A549 (cell line): Measurements from ENCODE around the gene SBNO2. TPM values are rescaled to one million over a fixed set of nuclear protein-coding genes. Genes with fewer than 3 reads are reported as not detected.

ENCODE experiments used
- ATAC-seq, 2 experiments: fragments of 200-7000 bp in 1 of 2; fragments of >200 bp in 1 of 2; cut with Nextera tagmentation in 1 of 2; cut with Tn5 transposase in 1 of 2; 3 replicates each; pipeline versions ENCODE4 v1.8.0 to v1.9.1; 2018 to 2020; ENCODE audit warnings: mild to moderate bottlenecking in 1 of 2, moderate library complexity in 1 of 2
- CTCF ChIA-PET: fragments of 300-600 bp; sonication (Branson Sonifier 250); formaldehyde crosslinking; extraction: SDS; loops from one replicate; lab custom pipeline; 2021; ENCODE audit warnings: antibody characterized with exemption, inconsistent platforms; lab: Yijun Ruan, JAX
- POLR2A ChIA-PET: fragments of 350-600 bp; formaldehyde crosslinking; extraction: SDS; loops from one replicate; lab custom pipeline; 2021; ENCODE audit warnings: antibody characterized with exemption, inconsistent platforms; lab: Yijun Ruan, JAX
- DNase-seq, 2 experiments: peaks; one replicate each; pipeline versions ENCODE4 v3.0.0 to v3.0.0-alpha.2; 2011 to 2016; ENCODE audit warnings: low read depth in 1 of 2, low spot score in 1 of 2
- FAIRE-seq: peaks from 2 replicates; lab custom pipeline; 2011; peaks lifted over from hg19 to GRCh38; lab: Jason Lieb, UNC
- H3K27ac ChIP-seq, 2 experiments: fragments of >200 bp; sonication (Bioruptor Twin); formaldehyde crosslinking; 3 replicates each; pipeline ENCODE4 v1.5.1; 2016 to 2017
- H3K4me1 ChIP-seq: fragments of >200 bp; sonication (Bioruptor Twin); formaldehyde crosslinking; 3 replicates; pipeline ENCODE4 v1.6.1; 2016
- H3K4me2 ChIP-seq: fragments of >200 bp; sonication (Bioruptor Twin); formaldehyde crosslinking; 3 replicates; pipeline ENCODE4 v1.6.1; 2016
- H3K4me3 ChIP-seq: fragments of >200 bp; sonication (Bioruptor Twin); formaldehyde crosslinking; 3 replicates; pipeline ENCODE4 v1.5.1; 2016
- H3K9me3 ChIP-seq: fragments of >200 bp; sonication (Bioruptor Twin); formaldehyde crosslinking; 3 replicates; pipeline ENCODE4 v1.6.1; 2016
- CBX2 ChIP-seq: fragments of 200-600 bp; sonication (generic); IDR thresholded peaks from 2 replicates; pipeline ENCODE4 v1.6.1; 2016; ENCODE audit warnings: low read depth, mild to moderate bottlenecking, borderline replicate concordance
- CHD4 ChIP-seq: fragments of 200-600 bp; sonication (generic); IDR thresholded peaks from 2 replicates; pipeline ENCODE4 v1.6.1; 2016; ENCODE audit warnings: antibody characterized with exemption, mild to moderate bottlenecking, borderline replicate concordance
- CTCF ChIP-seq: fragments of >200 bp; sonication (Bioruptor Twin); formaldehyde crosslinking; IDR thresholded peaks from 3 replicates; pipeline ENCODE4 v1.5.1; 2016
- EP300 ChIP-seq, 2 experiments: fragments of >200 bp; sonication (Bioruptor Twin); formaldehyde crosslinking; IDR thresholded peaks; 2 replicates in 1 of 2; 3 replicates in 1 of 2; pipeline ENCODE4 v1.6.1; 2016 to 2017
- FOSL2 ChIP-seq, 2 experiments: fragments of 450-650 bp in 1 of 2; fragments of >200 bp in 1 of 2; sonication (Bioruptor Twin) in 1 of 2; formaldehyde crosslinking; IDR thresholded peaks; 2 replicates each; pipeline versions ENCODE4 v1.5.0 to v1.6.1; 2016 to 2020; ENCODE audit warnings: mild to moderate bottlenecking in 1 of 2, moderate library complexity in 1 of 2
- HDAC2 ChIP-seq: fragments of 200-600 bp; sonication (generic); IDR thresholded peaks from 2 replicates; pipeline ENCODE4 v1.6.1; 2016
- HMGXB4 ChIP-seq: fragments of 250-450 bp; sonication (Bioruptor Pico); IDR thresholded peaks from 2 replicates; pipeline ENCODE4 v1.5.0; 2021; ENCODE audit warnings: mild to moderate bottlenecking, moderate library complexity, borderline replicate concordance
- HOXB13 ChIP-seq: fragments of 250-450 bp; sonication (Bioruptor Pico); IDR thresholded peaks from 2 replicates; pipeline ENCODE4 v1.5.0; 2020; ENCODE audit warnings: low read depth, mild to moderate bottlenecking, moderate library complexity
- JUN ChIP-seq, 2 experiments: fragments of >200 bp; sonication (Bioruptor Twin); formaldehyde crosslinking; IDR thresholded peaks; 2 replicates in 1 of 2; 3 replicates in 1 of 2; pipeline ENCODE4 v1.6.1; 2016 to 2017
- KDM1A ChIP-seq: fragments of 200-600 bp; sonication (generic); IDR thresholded peaks from 2 replicates; pipeline ENCODE4 v1.6.1; 2016; ENCODE audit warnings: low read depth, mild to moderate bottlenecking
- MAFK ChIP-seq: fragments of 450-650 bp; IDR thresholded peaks from 2 replicates; pipeline ENCODE4 v1.6.1; 2014; ENCODE audit not compliant: partially characterized antibody
- MAX ChIP-seq: IDR thresholded peaks from 2 replicates; pipeline ENCODE4 v1.6.1; 2012
- PBX3 ChIP-seq: IDR thresholded peaks from 2 replicates; pipeline ENCODE4 v1.6.1; 2012
- POLR2A ChIP-seq: IDR thresholded peaks from 2 replicates; pipeline ENCODE4 v1.6.1; 2012; ENCODE audit warnings: mild to moderate bottlenecking, low read length
- POLR2AphosphoS2 ChIP-seq: conservative IDR thresholded peaks from 2 replicates; pipeline ENCODE4 v1.6.1; 2012; ENCODE audit warnings: low read length, improper control_type of control experiment, inconsistent platforms
- RARB ChIP-seq: fragments of 250-450 bp; sonication (Bioruptor Pico); IDR thresholded peaks from 2 replicates; pipeline ENCODE4 v1.8.0; 2021; ENCODE audit warnings: mild to moderate bottlenecking, moderate library complexity
- RCOR1 ChIP-seq: fragments of 150-350 bp; IDR thresholded peaks from 2 replicates; pipeline ENCODE4 v1.6.1; 2014; ENCODE audit warnings: antibody characterized with exemption, low read length, low read depth
- REST ChIP-seq: fragments of 200-600 bp; sonication (generic); IDR thresholded peaks from 2 replicates; pipeline ENCODE4 v1.6.1; 2016; ENCODE audit warnings: antibody characterized with exemption, mild to moderate bottlenecking, moderate library complexity
- SREBF2 ChIP-seq: fragments of 450-650 bp; IDR thresholded peaks from 2 replicates; pipeline ENCODE4 v1.6.1; 2014; ENCODE audit warnings: mild to moderate bottlenecking, moderate library complexity
- USF2 ChIP-seq: fragments of 450-650 bp; IDR thresholded peaks from 2 replicates; pipeline ENCODE4 v1.6.1; 2014; ENCODE audit warnings: antibody characterized with exemption
- ZSCAN20 ChIP-seq: fragments of 250-450 bp; sonication (Bioruptor Pico); IDR thresholded peaks from 2 replicates; pipeline ENCODE4 v1.8.0; 2022; ENCODE audit warnings: mild to moderate bottlenecking, moderate library complexity
- WGBS: methylation state at CpG from one replicate; pipeline ENCODE4 v1.1.6; 2017; ENCODE audit errors: missing lambda C conversion rate; 5-methylcytosine and 5-hydroxymethylcytosine counted together
- polyA plus RNA-seq, 4 experiments: library from polyadenylated mRNA; depleted of rRNA in 3 of 4; stranded (reverse); fragments of >200 nt; fragmentation: RNase III in 1 of 4; extraction: RNeasy Plus Mini Kit Qiagen cat#74134 plus additional on column Dnase treatment in 1 of 4; gene quantifications; 2 replicates in 3 of 4; 3 replicates in 1 of 4; pipeline ENCODE4 v1.2.3, GENCODE V29; 2011 to 2017

Gene SBNO2
- polyA plus RNA-seq, 2 of the 4 experiments (the other 2 are of a cell fraction) = 6.8 to 27.0 TPM

GRCh38 chr19:1163283-1163933 lies 10.7 kb downstream of the SBNO2 start:
- no peak for TF ChIP-seq PBX3
- no peak for TF ChIP-seq REST
- TF ChIP-seq HOXB13 = no peak
- no peak for TF ChIP-seq MAX
- TF ChIP-seq POLR2AphosphoS2 = no peak
- TF ChIP-seq HDAC2 = no peak
- TF ChIP-seq USF2 = no peak
- TF ChIP-seq KDM1A = no peak
- POLR2A ChIA-PET = interaction anchor here (1.0 kb wide), 1 partner anchor 8 kb away, joined by 3 read pairs; no protein-coding TSS in a partner anchor
- Histone ChIP-seq H3K4me2 (no peak overlapping the region), H3K9me3 (no peaks in the 10 kb centered on the region), H3K27ac (no peak overlapping the region), H3K4me1 (peaks cover 31% of the 10 kb centered on the region), H3K4me3 (no peak overlapping the region)
- CTCF ChIA-PET = interaction anchor here (1.7 kb wide), 2 partner anchors 8 to 15 kb away, joined by 3 to 5 read pairs; no protein-coding TSS in a partner anchor
- FAIRE-seq (no peak), DNase-seq (no peak), ATAC-seq (no peak)
- WGBS = 95% methylated on average over 27 of the region's 41 CpGs

GRCh38 chr19:1162404-1163282 lies 11.4 kb downstream of the SBNO2 start:
- DNase-seq (no peak), ATAC-seq (no peak), FAIRE-seq (no peak)
- Histone ChIP-seq H3K4me3 (no peak overlapping the region), H3K4me1 (peaks cover 24% of the 10 kb centered on the region), H3K9me3 (no peaks in the 10 kb centered on the region), H3K27ac (no peak overlapping the region), H3K4me2 (no peak overlapping the region)
- POLR2A ChIA-PET = interaction anchor here (0.6 to 0.7 kb wide), 2 partner anchors 10 to 32 kb away, joined by 3 to 4 read pairs; no protein-coding TSS in a partner anchor
- CTCF ChIA-PET = interaction anchor here (0.6 to 1.7 kb wide), 2 partner anchors 16 to 241 kb away, joined by 3 to 5 read pairs; no protein-coding TSS in a partner anchor
- 93% methylated on average over 21 of the region's 26 CpGs for WGBS
- TF ChIP-seq CTCF = no peak
- no peak for TF ChIP-seq POLR2A
- no peak for TF ChIP-seq FOSL2 (IDR thresholded peaks at IDR 0.05)
- no peak for TF ChIP-seq FOSL2 (CRISPR knock-in tag; IDR thresholded peaks at IDR 0.05)
- no peak for TF ChIP-seq ZSCAN20 (CRISPR knock-in tag)
- TF ChIP-seq MAX = no peak
- TF ChIP-seq EP300 (IDR thresholded peaks at IDR 0.05) = no peak
- TF ChIP-seq RCOR1 = no peak
- TF ChIP-seq CBX2 = no peak
- TF ChIP-seq MAFK = no peak
- TF ChIP-seq CHD4 = no peak
- TF ChIP-seq HMGXB4 (CRISPR knock-in tag) = no peak
- TF ChIP-seq JUN (IDR thresholded peaks at IDR 0.05) = no peak
- TF ChIP-seq POLR2AphosphoS2 = no peak
- no peak for TF ChIP-seq SREBF2
- TF ChIP-seq PBX3 = no peak
- no peak for TF ChIP-seq RARB (CRISPR knock-in tag)
